Panc1 (cell line): ENCODE results near the gene SLC9A8. TPM values are rescaled to one million over a fixed set of nuclear protein-coding genes. Genes with fewer than 3 reads are reported as not detected.

Source experiments
- ATAC-seq: fragments of 200-7000 bp; cut with Tn5 transposase; 2 replicates; pipeline ENCODE4 v1.9.1; 2020; ENCODE audit warnings: mild to moderate bottlenecking, moderate library complexity
- BruUV-seq: library from RNA; stranded (reverse); fragments of 400-500 nt; replicated peaks from 2 replicates; lab custom pipeline; 2021; lab: Mats Ljungman, UMichigan
- CTCF ChIA-PET: fragments of 300-600 bp; sonication (Branson Sonifier 250); formaldehyde crosslinking; loops from one replicate; lab custom pipeline; 2022; ENCODE audit warnings: antibody characterized with exemption; lab: Charles Lee
- POLR2A ChIA-PET: fragments of 300-600 bp; sonication (Branson Sonifier 250); formaldehyde crosslinking; loops from one replicate; lab custom pipeline; 2022; ENCODE audit warnings: antibody characterized with exemption; lab: Charles Lee
- DNase-seq: peaks from one replicate; pipeline ENCODE4 v3.0.0-alpha.2; 2010; ENCODE audit warnings: low read depth, low spot score
- H3K27ac ChIP-seq: 2 replicates; pipeline ENCODE4 v1.5.1; 2011; ENCODE audit warnings: mild to moderate bottlenecking, low read length, inconsistent platforms
- H3K27me3 ChIP-seq: fragments of 200-500 bp; sonication (Bioruptor generic); 2 replicates; pipeline ENCODE4 v1.6.0; 2014; ENCODE audit warnings: low read length, inconsistent platforms; ENCODE audit not compliant: control insufficient read depth, insufficient read depth
- H3K36me3 ChIP-seq: fragments of 200-500 bp; sonication (Bioruptor generic); 2 replicates; pipeline ENCODE4 v1.5.1; 2014; ENCODE audit warnings: inconsistent platforms, mild to moderate bottlenecking, low read length, moderate library complexity; ENCODE audit not compliant: control insufficient read depth, insufficient read depth
- H3K4me1 ChIP-seq: 2 replicates; pipeline ENCODE4 v1.5.1; 2011; ENCODE audit warnings: inconsistent platforms, mild to moderate bottlenecking, low read length, moderate library complexity; ENCODE audit not compliant: control insufficient read depth, insufficient read depth
- H3K4me3 ChIP-seq, 2 experiments: 2 replicates each; pipeline ENCODE4 v1.5.1; 2011 to 2012; ENCODE audit warnings: low read depth in 2 of 2, low read length in 2 of 2, mild to moderate bottlenecking in 2 of 2, inconsistent platforms in 1 of 2, moderate library complexity in 1 of 2
- H3K9me3 ChIP-seq: fragments of 200-500 bp; sonication (Bioruptor generic); 2 replicates; pipeline ENCODE4 v1.5.1; 2014; ENCODE audit warnings: low read depth, mild to moderate bottlenecking, inconsistent platforms, low read length, moderate library complexity; ENCODE audit not compliant: control insufficient read depth, insufficient read depth
- POLR2AphosphoS5 ChIP-seq: IDR thresholded peaks from 2 replicates; pipeline ENCODE4 v1.6.1; 2012; ENCODE audit warnings: mild to moderate bottlenecking, low read depth, low read length, moderate library complexity
- SIN3A ChIP-seq: IDR thresholded peaks from 2 replicates; pipeline ENCODE4 v1.6.1; 2012; ENCODE audit warnings: low read depth, mild to moderate bottlenecking, low read length, moderate library complexity, borderline replicate concordance; ENCODE audit not compliant: insufficient read depth
- TCF7L2 ChIP-seq: IDR thresholded peaks from 2 replicates; pipeline ENCODE4 v1.6.1; 2011; ENCODE audit warnings: mild to moderate bottlenecking, low read depth, low read length, inconsistent platforms
- in situ Hi-C: cut with HindIII; loops from 2 replicates; pipeline ENCODE4 v1.10.0; 2016; ENCODE audit warnings: low sequenced_read_pairs, low pct_unique_long_range_greater_than_20kb
- intact Hi-C: fragments of 100-400 bp; cut with micrococcal nuclease; formaldehyde crosslinking; loops from one replicate; pipeline ENCODE4 v1.10.0; 2022; ENCODE audit not compliant: unreplicated experiment
- total RNA-seq: library from RNA; stranded (reverse); gene quantifications from one replicate; pipeline ENCODE4 v1.2.1, GENCODE V29; 2021; ENCODE audit not compliant: unreplicated experiment
- TF ChIP-seq, protein P1 (sequence below): fragments of 450-650 bp; IDR thresholded peaks from 2 replicates; pipeline ENCODE4 v1.5.1; 2017; ENCODE audit warnings: mild to moderate bottlenecking
- TF ChIP-seq, protein P2 (sequence below), 2 experiments: IDR thresholded peaks; 2 replicates each; pipeline ENCODE4 v1.6.1; 2011 to 2012; ENCODE audit warnings: low read depth in 2 of 2, control low read depth in 1 of 2, low read length in 1 of 2, mild to moderate bottlenecking in 1 of 2, moderate library complexity in 1 of 2; ENCODE audit not compliant: insufficient read depth in 1 of 2

SLC9A8 gene
- total RNA-seq, 1 experiment from 2014 or later: 6.7 TPM

DNA sequence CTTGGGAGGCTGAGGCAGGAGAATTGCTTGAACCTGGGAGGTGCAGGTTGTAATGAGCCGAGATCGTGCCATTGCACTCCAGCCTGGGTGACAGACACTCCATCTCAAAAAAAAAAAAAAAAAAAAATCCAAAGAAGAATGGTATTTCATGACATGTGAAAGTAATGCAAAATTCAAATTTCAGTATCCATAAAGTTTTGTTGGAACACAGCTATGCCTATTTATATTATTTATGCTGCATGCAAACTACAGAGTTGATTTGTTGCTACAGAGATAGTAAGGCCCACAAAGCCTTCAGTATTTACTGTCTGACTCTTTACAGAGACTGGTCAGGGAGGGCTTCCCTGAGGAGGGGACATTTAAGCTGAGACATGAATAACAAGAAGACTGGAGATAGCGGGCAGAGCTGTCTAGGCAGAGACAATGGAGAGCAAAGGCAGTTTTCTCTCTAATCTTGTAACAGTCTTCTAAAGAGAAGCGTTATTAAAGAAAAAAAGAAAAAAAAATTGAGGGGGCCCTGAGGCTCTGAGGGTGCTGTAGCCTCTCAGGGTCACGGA lies 2.7 kb upstream of the SLC9A8 start:
- ChIA-PET CTCF (interaction anchor here (0.6 kb wide), 1 partner anchor 177 kb away, joined by 4 read pairs; no protein-coding TSS in a partner anchor), POLR2A (no interaction called here)

DNA sequence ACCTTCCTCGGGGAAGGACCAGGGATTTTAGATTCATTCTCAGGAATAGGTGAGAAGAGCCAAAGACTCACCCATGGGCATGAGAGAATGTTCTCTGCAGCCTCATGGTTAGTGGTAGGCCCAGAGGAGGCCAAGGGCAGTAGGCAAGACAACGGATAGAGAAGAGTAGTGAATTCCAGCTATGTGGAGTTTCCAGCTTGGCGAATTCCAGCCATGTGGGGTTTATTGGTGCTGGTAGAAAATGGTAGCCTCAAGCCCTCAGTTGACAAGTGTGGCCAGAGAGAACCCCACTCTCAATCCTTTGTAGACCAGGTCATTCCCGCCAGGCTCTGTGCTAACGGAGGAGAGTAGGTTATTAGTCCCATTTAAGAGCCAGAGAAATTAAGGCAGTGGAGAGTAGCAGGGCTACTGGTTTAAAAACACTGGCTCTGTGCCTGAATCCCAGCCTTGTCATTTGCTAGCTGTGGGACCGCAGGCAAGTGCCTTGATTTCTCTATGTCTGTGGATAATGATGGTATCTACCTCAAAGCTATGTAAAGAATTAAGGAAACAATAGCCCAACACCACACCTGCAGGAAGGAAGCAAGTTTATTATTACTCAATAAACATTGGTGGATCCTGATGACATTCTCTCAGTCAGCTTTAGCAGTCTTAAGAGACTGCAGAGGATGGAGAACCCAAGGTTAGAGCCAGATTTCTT lies 2.0 kb upstream of the SLC9A8 start:
- no peak overlapping the region for H3K4me3 ChIP-seq
- H3K36me3 ChIP-seq: peaks cover 5% of the 10 kb centered on the region; the same call in 1 of the 2 replicates
- intact Hi-C loops: no loop called here
- BruUV-seq: no TSS peak
- no peak overlapping the region; the same call in 1 of the 2 replicates for H3K27ac ChIP-seq
- ChIA-PET CTCF (interaction anchor here (0.6 to 0.9 kb wide), 2 partner anchors 35 to 178 kb away, joined by 3 to 4 read pairs; no protein-coding TSS in a partner anchor), POLR2A (no interaction called here)
- in situ Hi-C loops: no loop called here
- peaks cover 18% of the 10 kb centered on the region for H3K4me1 ChIP-seq
- TF ChIP-seq, protein P1, sequence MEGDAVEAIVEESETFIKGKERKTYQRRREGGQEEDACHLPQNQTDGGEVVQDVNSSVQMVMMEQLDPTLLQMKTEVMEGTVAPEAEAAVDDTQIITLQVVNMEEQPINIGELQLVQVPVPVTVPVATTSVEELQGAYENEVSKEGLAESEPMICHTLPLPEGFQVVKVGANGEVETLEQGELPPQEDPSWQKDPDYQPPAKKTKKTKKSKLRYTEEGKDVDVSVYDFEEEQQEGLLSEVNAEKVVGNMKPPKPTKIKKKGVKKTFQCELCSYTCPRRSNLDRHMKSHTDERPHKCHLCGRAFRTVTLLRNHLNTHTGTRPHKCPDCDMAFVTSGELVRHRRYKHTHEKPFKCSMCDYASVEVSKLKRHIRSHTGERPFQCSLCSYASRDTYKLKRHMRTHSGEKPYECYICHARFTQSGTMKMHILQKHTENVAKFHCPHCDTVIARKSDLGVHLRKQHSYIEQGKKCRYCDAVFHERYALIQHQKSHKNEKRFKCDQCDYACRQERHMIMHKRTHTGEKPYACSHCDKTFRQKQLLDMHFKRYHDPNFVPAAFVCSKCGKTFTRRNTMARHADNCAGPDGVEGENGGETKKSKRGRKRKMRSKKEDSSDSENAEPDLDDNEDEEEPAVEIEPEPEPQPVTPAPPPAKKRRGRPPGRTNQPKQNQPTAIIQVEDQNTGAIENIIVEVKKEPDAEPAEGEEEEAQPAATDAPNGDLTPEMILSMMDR: no peak
- TF ChIP-seq, protein P2, sequence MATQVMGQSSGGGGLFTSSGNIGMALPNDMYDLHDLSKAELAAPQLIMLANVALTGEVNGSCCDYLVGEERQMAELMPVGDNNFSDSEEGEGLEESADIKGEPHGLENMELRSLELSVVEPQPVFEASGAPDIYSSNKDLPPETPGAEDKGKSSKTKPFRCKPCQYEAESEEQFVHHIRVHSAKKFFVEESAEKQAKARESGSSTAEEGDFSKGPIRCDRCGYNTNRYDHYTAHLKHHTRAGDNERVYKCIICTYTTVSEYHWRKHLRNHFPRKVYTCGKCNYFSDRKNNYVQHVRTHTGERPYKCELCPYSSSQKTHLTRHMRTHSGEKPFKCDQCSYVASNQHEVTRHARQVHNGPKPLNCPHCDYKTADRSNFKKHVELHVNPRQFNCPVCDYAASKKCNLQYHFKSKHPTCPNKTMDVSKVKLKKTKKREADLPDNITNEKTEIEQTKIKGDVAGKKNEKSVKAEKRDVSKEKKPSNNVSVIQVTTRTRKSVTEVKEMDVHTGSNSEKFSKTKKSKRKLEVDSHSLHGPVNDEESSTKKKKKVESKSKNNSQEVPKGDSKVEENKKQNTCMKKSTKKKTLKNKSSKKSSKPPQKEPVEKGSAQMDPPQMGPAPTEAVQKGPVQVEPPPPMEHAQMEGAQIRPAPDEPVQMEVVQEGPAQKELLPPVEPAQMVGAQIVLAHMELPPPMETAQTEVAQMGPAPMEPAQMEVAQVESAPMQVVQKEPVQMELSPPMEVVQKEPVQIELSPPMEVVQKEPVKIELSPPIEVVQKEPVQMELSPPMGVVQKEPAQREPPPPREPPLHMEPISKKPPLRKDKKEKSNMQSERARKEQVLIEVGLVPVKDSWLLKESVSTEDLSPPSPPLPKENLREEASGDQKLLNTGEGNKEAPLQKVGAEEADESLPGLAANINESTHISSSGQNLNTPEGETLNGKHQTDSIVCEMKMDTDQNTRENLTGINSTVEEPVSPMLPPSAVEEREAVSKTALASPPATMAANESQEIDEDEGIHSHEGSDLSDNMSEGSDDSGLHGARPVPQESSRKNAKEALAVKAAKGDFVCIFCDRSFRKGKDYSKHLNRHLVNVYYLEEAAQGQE (IDR thresholded peaks at IDR 0.05; ENCODE audit: insufficient read depth in 1 of 2, low read depth in 2 of 2, low read length in 1 of 2): no peak
- TF ChIP-seq TCF7L2 (no peak), SIN3A (no peak), POLR2AphosphoS5 (no peak)
- ATAC-seq (no peak), DNase-seq (no peak)
- H3K27me3 ChIP-seq: no peaks in the 10 kb centered on the region
- no peaks in the 10 kb centered on the region for H3K9me3 ChIP-seq

More for the DNA sequence above, 2.7 kb upstream of the SLC9A8 start:
- in situ Hi-C loops (no loop called here), intact Hi-C loops (no loop called here)
- peaks cover 5% of the 10 kb centered on the region; the same call in 1 of the 2 replicates for H3K36me3 ChIP-seq
- no peak overlapping the region for H3K27ac ChIP-seq
- no peaks in the 10 kb centered on the region for H3K9me3 ChIP-seq
- DNase-seq (no peak), ATAC-seq (no peak)
- no peak overlapping the region for H3K4me3 ChIP-seq
- TF ChIP-seq TCF7L2 (no peak), POLR2AphosphoS5 (no peak), SIN3A (no peak)
- TF ChIP-seq, protein P2 (IDR thresholded peaks at IDR 0.05; ENCODE audit: insufficient read depth in 1 of 2, low read depth in 2 of 2, low read length in 1 of 2): no peak
- TF ChIP-seq, protein P1: no peak
- peaks cover 18% of the 10 kb centered on the region for H3K4me1 ChIP-seq
- no TSS peak for BruUV-seq
- no peaks in the 10 kb centered on the region for H3K27me3 ChIP-seq
